Stimulated activated CD8-positive, alpha-beta memory T cell treated with anti-CD3 and anti-CD28 coated beads, Interleukin-2, amount 100 ng/mL, for 48 hours (primary cell): ENCODE data around the gene DDX31.

Experiments used
- DNase-seq, 2 donors: peaks; one replicate each; pipeline ENCODE4 v3.0.0-alpha.2; 2020; ENCODE audit warnings: low read depth in 2 of 2

DDX31 gene

GRCh38 chr9:132547052-132547431 lies 122.7 kb downstream of the DDX31 start:
- no peak for DNase-seq

- no peak for DNase-seq
Measured at GRCh38 chr9:132546148-132547051, 123.4 kb downstream of the DDX31 start.

GRCh38 chr9:132545578-132545977 lies 124.2 kb downstream of the DDX31 start:
- DNase-seq: no peak

- DNase-seq: no peak
Measured at GRCh38 chr9:132543960-132544359, 125.8 kb downstream of the DDX31 start.

- DNase-seq: no peak
Measured at GRCh38 chr9:132543251-132543650, 126.5 kb downstream of the DDX31 start.
